ENCODE results near the gene DYNLT1.
"Not testable (repeated sequence)": the region's sequence is repeated elsewhere in the genome, so short reads cannot be mapped to it uniquely, and the experiment has no call there.

DYNLT1 gene

DNA sequence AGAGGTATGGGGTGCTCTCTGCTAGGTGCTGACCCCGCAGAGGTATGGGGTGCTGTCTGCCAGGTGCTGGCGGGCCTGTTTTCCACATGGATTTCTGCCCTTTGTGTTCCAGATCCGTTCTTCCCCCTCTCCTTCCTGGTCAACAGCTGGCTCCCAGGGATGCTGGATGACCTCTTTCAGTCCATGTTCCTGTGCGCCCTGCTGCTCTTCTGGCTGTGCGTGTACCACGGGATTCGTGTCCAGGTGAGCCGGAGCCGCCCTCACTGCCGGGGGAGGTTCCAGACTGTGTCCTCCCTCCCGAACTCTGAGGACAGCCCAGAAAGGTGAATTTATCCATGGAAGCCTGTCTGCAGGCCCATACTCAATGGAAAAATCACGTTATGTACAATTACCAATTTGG is 36.3 kb downstream of the DYNLT1 start:
- no peak for DNase-seq (ENCODE audit: low spot score)
- H3K4me3 ChIP-seq, result no peak overlapping the region
- TF ChIP-seq, protein P1, sequence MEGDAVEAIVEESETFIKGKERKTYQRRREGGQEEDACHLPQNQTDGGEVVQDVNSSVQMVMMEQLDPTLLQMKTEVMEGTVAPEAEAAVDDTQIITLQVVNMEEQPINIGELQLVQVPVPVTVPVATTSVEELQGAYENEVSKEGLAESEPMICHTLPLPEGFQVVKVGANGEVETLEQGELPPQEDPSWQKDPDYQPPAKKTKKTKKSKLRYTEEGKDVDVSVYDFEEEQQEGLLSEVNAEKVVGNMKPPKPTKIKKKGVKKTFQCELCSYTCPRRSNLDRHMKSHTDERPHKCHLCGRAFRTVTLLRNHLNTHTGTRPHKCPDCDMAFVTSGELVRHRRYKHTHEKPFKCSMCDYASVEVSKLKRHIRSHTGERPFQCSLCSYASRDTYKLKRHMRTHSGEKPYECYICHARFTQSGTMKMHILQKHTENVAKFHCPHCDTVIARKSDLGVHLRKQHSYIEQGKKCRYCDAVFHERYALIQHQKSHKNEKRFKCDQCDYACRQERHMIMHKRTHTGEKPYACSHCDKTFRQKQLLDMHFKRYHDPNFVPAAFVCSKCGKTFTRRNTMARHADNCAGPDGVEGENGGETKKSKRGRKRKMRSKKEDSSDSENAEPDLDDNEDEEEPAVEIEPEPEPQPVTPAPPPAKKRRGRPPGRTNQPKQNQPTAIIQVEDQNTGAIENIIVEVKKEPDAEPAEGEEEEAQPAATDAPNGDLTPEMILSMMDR (IDR thresholded peaks at IDR 0.05), result no peak
- H3K27ac ChIP-seq, result no peak overlapping the region

DNA sequence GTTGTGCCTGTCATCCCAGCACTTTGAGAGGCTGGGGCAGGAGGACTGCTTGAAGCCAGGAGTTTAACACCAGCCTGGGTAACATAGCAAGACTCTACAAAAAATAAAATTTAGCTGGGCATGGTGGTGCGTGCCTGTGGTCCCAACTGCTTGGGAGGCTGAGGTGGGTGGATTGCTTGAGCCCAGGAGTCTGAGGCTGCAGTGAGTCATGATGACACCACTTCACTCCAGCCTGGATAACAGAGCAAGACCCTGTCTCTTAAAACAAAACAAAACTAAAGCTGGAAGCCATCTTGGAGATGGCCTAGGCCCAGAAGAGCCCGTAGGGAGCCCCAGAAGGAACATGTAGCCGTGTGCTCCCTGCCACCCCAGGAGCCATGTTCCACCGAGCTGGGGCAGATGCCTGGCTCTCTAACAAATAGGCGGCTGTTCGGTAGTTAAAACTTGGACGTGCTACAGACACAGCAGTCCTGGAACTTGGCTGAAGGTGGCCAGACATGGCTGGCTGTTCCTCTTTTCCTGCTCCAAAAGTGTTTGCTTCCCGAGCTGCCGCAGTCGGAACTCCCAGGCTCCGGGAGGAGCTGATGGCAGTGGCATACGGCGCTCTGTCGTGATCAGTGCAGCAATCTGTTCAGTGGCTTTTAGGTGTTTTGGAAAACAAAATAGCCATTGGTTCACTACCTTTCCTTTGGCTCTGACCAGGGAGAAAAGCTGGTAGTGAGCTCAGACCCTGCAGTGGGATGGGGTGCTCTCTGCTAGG is 37.0 kb downstream of the DYNLT1 start:
- no peak for DNase-seq (ENCODE audit: low spot score)
- Histone ChIP-seq H3K27ac (no peak overlapping the region), H3K4me3 (no peak overlapping the region)
- TF ChIP-seq, protein P1 (IDR thresholded peaks at IDR 0.05), result no peak

DNA sequence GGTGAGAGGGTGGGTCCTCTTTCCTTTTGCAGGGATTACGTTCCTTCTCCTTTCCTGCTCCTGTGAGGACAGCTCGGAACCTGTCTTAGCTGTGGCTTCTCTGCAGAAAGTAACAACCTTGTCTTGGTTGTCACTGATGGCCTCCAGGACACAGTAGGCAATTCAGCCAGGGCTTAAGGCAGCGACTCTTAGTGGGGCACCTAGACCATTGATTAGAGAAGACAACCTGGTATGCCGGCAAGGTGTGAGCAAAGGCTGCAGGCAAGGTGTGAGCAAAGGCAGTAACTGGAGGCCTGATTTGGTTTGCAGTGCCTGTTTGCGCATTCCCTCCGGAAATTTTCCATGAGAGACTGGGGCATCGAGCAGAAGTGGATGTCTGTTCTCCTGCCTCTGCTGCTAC is 37.6 kb downstream of the DYNLT1 start:
- Histone ChIP-seq H3K27ac (no peak overlapping the region), H3K4me3 (no peak overlapping the region)
- no peak for DNase-seq (ENCODE audit: low spot score)
- TF ChIP-seq, protein P1 (IDR thresholded peaks at IDR 0.05), result no peak

DNA sequence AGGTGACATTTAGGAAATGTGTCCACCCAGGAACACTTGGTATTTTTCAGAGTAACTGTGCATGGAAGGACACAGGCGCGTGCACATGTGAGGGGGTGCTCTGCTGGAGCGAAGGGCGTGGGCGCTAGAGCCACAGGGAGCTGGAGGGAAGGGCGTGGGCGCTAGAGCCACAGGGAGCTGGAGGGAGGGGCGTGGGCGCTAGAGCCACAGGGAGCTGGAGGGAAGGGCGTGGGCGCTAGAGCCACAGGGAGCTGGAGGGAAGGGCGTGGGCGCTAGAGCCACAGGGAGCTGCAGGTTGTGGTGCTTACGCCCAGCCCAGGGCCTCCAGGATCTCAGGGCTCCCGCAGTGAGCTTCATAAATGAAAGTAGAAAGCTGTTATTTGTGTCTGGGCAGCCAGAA is 38.5 kb downstream of the DYNLT1 start:
- not testable (repeated sequence) for H3K27ac ChIP-seq; H3K4me3 ChIP-seq; DNase-seq (ENCODE audit: low spot score)

DNA sequence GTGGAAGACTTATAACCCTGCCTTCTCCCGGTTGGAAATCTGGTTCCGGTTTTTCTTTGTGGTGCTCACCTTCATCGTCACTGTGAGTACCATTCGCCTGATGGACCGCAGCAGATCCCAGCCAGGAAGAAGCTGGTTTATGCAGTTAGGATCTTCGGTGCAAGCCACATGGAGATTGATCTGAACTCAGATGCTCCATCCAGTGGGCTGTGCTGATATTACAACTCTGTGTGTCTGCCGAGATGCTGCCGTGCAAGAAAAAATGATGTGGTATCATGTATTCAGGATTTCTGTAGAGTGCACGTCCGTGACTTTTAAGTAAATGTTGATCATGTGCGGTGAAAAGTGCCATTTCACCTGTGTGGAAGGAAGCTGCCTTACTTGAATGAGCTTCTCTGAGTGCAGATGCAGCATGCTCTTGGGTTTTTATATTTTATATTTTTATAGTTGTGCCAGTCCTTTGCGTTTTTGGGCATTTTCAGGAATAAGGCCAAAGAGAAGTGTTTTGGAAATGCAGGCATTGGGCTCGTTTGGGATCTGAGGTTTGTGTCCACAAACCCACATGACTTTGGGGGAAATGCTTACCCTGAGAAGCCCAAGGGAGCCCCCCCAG is 39.2 kb downstream of the DYNLT1 start:
- no peak overlapping the region for H3K27ac ChIP-seq
- TF ChIP-seq, protein P1 (IDR thresholded peaks at IDR 0.05), result peak; percentile 56
- no peak overlapping the region for H3K4me3 ChIP-seq
- no peak for DNase-seq (ENCODE audit: low spot score)

DNA sequence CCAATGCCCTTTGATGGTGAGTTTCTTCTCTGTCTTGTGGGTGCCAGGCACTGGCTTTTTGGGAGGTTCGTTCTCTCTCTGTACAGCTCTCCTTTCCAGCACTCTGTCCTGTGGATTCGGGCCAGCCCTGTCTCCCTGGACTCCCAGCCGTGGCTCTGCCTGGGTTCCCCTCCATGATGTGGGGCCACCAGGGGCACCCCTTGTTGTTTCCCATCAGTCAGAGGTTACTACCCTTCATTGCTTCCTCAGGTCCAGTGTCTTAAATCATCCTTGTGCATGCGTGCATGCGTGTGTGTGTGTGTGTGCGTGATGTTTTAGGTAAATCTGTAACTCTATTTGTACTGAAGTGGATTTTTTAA is 40.5 kb downstream of the DYNLT1 start:
- DNase-seq (ENCODE audit: low spot score), result no peak
- Histone ChIP-seq H3K4me3 (no peak overlapping the region), H3K27ac (no peak overlapping the region)
- TF ChIP-seq, protein P1 (IDR thresholded peaks at IDR 0.05), result no peak

DNA sequence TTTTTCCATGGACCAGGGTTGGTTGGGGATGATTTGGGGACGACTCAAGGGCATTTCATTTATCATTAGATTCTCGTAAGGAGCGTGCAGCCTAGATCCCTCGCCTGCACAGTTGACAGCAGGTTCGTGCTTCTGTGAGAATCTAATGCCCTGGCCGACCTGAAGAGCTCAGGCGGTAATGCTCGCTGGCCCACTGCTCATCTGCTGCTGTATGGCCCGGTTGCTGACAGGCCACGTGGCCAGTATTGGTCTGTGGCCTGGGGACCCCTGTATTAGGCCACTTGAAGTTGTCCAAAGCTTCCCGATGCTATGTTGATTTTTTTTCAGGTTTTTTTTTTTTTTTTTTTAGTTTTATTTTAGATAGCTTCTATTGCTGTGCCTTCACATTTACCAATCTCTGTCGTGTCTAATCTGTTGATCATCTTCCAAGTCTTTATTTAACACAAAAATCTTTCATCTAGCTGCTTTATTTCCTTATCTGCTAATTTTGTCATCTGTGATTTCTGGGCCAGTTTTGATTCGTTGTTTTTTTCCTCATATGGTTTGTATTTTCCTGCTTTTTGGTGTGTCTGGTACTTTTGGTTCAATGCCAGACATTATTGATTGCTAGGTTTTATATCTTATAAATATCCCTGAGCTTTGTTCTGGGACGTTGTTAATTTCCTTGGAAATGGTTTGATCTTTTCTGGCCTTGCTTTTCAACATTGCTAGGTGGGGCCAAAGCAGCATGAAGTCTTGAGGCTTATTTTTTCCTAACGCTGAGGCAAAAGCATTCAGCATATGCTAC is 41.1 kb downstream of the DYNLT1 start:
- DNase-seq (ENCODE audit: low spot score), result no peak
- H3K4me3 ChIP-seq, result no peak overlapping the region
- H3K27ac ChIP-seq, result no peak overlapping the region
- TF ChIP-seq, protein P1 (IDR thresholded peaks at IDR 0.05), result no peak
